Activated CD8-positive, alpha-beta memory T cell treated with anti-CD3 and anti-CD28 coated beads for 24 hours (primary cell): Measurements from ENCODE around the gene BCL11B.

ENCODE experiments used
- DNase-seq: peaks from one replicate; pipeline ENCODE4 v3.0.0-alpha.2; 2020

The BCL11B gene

DNA sequence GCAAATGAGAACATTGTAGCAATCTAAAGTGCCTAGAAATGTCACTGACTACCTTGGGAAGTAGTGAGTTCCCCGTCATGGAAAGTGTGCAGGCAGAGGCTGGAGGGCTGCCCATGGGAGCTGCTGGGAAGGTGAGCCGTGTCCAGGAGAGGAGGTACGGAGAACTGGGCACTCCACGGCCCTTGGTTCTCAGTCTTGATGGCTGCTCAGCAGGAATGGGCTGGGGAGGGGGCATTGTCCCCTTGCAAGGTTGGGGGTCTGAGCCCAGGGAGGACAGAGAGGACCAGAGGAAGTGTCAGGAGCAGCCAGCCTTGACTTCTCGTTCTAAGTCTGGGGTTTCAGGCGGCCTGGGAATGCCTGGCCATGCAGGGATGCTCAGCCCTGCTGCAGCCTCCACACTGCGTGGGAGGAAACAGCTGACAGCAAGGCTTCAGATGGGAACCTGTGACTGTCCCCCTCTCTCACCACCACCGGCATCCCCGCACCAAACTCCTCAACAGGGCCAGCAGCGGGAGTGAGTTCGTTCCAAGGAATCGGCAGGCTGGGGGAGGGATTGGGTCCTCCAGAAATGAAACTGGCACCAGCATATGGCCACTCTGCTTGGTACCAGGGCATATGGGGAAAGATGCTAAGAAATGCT, 140.2 kb downstream of the BCL11B start:
- peak; percentile 46 for DNase-seq

DNA sequence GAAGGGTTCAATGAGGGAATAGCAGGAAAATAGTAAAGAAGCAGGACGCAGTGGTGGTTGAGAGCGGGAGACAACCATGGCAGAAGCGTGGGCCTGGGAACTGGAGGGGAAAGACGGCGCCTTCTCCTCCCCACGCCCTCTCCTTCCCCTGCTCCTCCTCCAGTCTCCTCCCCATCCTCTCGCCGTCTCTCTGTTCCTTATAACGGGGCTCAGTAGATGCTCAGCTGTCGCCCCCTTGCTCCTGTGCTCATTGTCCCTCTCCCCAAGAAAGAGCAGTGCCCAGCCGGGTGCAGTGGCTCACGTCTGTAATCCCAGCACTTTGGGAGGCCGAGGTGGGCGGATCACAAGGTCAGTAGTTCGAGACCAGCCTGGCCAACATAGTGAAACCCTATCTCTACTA, 142.0 kb downstream of the BCL11B start:
- peak; percentile 41 for DNase-seq

DNA sequence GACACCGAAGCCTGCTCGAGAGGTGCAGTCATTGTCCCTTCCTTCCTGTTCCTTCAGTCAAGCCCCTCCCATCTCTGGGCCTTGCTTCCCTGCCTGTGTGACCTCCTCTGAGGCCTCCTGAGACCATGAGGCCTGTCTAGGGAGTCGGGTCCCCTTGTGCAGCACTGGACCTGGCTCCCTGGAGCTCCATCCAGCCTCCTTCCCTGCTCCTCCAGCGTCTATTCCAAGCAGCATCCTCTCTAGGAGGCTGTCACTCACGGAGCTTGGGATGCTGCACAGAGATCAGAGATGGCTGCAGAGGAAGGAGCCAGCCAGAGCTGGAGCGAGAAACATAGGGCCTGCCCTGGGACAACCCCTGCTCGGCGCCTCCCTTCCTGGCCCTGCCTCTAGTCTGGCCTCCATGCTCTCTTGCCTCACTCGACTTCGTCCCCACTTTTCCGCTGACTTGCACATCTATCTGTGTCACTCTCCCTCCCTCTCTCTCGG, 142.7 kb downstream of the BCL11B start:
- DNase-seq: peak; percentile 49

DNA sequence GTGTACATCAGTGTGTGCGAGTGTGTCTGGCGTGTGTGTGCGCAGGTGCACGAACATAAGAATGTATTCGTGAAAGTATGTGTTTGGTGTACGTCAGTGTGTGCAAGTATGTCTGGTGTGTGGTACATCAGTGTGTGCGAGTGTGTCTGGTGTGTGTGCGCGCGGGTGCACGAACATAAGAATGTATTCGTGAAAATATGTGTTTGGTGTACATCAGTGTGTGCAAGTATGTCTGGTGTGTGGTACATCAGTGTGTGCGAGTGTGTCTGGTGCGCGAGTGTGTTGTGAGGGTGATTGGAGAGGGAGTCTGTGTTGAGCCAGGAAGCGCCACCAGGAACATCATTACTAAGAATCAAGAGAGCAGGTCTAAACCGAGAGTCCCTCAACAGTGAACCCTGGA, 143.8 kb downstream of the BCL11B start:
- DNase-seq: peak; percentile 21

DNA sequence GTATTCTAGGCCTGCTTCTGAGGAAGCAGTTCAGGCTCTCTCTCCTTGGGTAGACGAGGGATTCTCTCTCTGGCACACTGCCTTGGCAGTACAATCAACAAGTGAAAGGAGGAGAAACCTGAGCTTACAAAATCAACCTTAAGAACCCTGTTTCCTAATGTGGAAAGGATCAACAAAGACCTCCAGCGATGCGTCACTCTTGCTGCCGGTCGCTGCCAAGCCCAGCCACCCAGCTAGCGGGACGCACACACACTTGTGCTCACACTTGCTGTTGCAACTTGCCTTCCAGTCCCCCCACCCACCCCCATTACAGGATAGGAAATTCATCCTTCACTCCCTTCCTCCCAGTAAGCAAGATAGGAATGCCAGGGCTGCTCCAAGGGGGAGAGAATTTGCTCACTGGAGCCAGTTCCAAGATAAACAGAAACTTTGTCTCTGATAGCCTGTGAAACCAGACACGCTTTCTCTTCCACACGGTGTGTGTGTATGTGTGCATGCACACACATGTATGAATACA, 144.3 kb downstream of the BCL11B start:
- DNase-seq: peak; percentile 30

DNA sequence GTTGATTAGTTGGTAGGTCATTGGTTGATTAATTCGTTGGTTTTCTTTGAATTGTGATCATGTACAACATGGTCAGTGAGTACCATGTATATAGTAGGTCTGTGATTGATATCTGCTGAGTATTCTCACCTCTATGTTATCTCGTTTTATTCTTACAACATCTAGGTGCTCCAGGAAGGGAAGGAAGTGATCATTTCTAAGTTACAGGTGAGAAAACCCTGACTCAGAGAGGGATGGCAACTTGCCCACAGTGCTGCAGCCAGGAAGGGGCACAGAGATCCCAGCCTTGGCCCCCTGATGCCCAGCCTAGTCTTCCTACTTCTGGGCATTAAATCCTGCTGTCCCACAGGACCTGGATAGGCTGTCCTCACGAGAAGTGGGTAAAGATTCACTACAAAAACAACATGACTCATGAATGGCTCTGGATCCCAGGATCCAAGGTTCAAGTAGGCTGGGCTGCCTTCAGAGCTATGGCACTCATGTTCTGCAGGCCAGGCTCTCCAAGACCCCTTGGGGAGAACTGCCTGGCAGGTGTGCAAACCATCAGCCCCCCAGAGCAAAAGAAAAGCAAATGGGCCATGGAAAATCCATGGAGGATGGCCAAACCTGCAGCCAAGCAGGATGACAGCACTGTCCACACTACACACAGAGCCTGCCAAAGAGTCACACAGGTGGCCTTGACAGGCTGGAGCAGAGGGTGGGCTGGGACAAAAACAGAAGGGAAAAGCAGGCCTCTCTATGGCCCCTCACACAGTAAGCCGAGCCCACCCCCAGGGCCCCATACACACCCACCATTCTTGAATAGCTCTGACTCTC, 146.2 kb downstream of the BCL11B start:
- DNase-seq: peak; percentile 35

DNA sequence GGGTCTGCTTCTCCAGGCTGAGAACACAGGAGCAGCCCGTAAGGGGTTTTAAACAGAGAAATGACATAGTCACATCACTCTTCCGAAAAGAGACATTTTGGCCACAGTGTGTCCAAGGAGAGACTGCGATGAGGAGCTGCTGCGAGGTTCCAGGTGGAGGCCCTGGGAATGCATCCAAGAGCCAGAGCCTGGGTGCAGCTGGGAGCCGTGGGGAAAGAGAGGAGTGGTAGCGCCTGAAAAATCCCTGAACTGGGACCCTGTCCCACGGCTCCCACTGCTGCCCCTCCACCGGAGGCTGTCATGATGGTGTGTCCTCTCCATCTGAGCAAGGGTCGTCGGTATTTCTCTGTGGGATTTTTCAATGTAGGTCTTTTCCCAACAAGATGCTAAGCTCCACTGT, 146.9 kb downstream of the BCL11B start:
- DNase-seq: peak; percentile 7

DNA sequence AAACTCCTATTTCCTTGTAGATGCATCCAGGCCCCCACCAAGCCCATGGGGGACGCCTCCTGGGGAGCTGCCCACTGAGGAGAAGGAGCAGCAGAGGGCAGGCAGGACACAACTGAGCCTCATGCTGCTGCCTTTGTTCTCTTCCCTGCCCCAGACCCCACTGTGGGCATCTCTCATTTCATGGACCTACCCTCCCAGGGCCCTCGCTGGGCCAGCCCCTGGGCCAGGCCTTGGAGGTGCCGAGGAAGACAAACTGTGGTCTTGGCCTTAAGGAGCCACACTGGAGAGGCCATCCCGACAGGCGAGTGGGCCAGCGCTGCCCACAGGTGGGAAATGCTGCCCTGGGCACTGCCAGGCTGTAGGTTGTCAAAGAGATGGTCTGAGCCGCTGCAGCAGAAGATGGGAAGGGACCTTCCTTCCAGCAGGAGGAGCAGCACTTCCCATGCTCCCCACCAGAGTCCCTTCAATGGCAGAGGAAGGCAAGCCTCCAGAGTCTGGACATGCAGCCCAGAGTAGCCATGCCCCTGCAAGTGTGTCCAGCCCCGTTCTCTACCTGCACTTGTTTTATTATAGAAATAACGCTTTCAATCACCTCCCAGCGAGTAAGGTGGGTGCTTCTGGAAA, 147.4 kb downstream of the BCL11B start:
- peak; percentile 52 for DNase-seq

DNA sequence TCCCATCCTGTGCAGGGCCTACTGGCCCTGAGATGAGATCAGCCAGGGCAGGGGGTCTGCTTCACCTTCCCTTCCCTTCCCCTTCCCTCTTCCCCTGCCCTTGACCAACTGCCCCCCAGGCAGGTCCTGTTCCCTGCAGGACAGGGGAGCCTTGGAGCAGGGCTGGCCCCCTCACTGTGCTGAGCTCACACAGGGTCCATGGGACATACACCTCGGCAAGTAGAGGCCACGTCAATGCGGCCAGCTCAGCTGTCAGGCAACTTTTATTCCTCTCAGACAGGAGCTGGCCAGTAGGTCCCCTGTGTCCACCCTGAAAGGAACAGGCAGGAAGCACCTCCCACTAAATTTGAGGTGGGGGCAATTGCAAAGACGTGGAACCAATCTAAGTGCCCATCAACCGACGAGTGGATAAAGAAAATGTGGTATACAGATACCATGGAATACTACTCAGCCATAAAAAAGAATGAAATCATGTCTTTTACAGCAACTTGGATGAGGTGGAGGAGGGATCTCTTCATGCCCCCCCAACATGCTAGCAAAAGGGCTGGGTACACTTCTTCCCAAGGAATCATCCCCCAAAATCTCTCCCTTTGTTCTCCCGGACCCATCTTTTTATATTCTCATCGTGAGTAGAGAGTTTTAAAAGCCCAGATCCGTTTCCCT, 148.7 kb downstream of the BCL11B start:
- peak; percentile 38 for DNase-seq

DNA sequence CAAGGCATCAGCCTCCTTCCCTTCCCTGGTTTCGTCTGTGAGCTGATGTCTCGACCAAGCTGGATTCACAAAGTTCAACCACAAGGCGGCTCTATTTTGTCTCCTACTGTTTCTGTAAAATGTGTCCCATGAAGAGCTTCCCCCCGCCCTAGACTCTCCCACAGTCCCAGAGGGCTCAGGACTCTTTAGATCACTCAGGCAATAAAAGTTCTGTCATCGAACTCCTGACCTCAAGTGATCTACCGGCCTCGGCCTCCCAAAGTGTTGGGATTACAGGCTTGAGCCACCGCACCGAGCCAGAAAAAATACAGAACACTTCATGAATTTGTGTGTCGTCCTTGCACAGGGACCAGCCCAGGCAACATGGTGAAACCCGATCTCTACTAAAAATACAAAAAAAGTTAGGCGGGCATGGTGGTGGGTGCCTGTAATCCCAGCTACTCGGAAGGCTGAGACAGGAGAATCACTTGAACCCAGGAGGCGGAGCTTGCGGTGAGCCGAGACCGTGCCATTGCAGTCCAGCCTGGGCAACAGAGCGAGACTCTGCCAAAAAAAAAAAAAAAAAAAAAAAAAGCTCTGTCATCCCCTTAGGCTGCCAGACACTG, 149.4 kb downstream of the BCL11B start:
- DNase-seq: peak; percentile 19

DNA sequence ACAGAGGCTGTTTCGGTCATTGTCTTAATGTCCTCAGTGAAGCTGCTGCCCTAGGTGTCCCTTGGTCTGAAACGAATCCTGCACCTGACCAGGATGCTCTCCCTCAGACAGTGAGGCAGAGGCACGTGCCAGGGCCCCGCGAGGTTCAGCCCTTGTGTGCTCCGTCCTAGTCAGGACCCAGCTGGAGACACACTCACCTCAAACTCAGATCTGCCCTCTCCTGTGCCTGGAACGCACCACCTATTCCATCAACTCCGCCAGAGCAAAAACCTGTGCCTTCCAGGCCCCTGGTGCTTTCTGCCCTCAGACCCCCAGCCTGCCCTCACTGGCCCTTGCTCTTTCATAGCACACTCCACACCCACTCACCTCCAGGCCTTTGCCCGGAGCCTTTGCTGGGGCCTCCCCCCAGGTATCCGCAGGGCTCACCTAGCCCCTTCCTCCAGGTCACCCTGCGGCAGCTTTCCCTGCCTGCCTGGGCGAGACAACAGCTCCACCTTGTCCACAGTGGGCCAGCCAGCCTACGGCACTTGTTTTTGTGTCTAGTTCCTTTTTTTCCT, 150.6 kb downstream of the BCL11B start:
- DNase-seq: peak; percentile 44

DNA sequence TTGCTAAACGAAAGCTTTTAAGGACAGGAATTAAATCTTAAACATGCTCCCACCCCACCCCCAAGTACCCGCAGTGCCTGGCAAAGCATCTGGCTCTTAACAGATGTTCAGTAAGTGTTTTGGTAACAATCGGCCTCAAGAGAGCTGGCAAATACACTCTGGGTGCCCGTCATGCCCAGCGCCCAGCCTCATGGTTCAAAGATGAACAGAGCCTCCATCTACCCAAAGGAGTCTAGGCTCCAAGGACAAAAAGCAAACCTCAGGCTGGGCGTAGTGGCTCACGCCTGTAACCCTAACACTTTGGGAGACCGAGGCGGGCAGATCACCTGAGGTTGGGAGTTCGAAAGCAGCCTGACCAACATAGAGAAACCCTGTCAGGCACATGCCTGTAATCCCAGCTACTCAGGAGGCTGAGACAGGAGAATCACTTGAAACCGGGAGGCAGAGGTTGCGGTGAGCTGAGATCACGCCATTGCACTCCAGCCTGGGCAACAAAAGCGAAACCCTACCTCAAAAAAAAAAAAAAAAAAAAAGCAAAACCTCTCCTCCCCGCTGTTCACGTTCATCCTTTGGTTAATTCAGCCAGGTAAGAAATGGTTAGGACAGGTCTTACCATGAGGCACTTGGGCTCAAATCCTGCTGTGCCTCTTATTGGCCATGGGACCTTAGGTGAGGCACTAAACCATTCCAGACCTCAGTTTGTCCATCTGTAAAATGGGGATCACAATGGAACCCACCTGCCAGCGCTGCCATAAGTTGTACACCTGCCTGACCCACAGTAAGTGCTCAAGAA, 151.3 kb downstream of the BCL11B start:
- peak; percentile 44 for DNase-seq

DNA sequence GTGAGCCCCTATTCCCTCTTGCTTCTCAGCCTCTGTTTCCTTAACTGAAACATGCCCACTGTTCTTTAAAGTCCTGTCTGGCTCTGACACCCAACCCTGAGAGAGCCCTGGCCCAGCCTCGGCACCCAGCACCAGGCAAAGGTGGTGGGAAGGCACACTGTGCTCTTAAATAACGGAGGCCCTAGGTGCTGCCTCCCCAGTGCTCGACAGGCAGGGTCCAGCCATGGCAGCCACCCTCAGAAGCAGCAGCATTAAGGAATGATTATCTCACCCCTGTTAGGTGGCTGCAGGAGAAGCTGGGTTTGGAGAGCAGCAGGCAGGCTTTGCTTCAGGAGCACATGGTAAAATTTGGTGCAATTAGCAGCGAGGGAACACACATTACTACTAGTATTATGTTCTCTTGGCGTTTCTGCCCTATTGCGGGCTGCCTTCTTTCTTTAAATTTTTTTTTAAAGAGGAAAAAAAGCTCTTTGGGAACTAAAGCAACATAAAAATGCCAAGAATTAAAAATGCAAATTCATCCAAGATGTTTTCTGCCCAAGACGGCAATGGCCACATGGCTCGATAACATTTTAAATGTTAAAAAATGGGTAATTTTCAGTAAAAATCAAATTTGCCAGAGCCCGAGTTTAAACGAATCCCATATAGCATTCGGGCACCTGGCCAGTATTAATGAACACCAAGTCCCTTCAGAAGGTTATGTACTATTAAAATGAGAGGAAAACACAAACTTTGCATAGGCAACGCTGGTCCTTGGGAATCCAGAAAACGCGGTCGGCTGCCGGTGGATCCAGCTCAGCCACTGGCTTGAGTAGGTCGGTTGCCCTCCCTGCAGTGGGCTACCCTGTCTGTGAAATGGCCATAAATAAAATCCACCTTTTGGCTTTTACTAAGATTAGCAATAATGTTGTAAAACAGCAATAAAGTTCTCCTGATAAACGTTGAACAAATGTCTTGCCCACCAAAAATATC, 152.2 kb downstream of the BCL11B start:
- peak; percentile 13 for DNase-seq
